Thoracic aorta (tissue), 2 donors: Measurements from ENCODE around the gene KRTAP5-11. TPM values are rescaled to one million over a fixed set of nuclear protein-coding genes. Genes with fewer than 3 reads are reported as not detected.
"Not testable (repeated sequence)": the region's sequence is repeated elsewhere in the genome, so short reads cannot be mapped to it uniquely, and the experiment has no call there.

ENCODE experiments used
- ATAC-seq: fragments of 150-250 bp; one replicate; pipeline ENCODE4 v1.8.0; 2017; ENCODE audit warnings: low read depth; ENCODE audit not compliant: insufficient number of reproducible peaks, low FRiP score
- DNase-seq: peaks from one replicate; pipeline ENCODE4 v3.0.0-alpha.2; 2020; ENCODE audit warnings: low spot score
- H3K27ac ChIP-seq, 2 donors: fragments of 200-600 bp; sonication (generic); 1 replicate in 1 of 2; 2 replicates in 1 of 2; pipeline ENCODE4 v1.5.1; 2016; ENCODE audit warnings: mild to moderate bottlenecking in 2 of 2, moderate library complexity in 2 of 2
- H3K27me3 ChIP-seq: fragments of 200-600 bp; sonication (generic); replicated peaks from 2 replicates; pipeline ENCODE4 v1.6.0; 2016; ENCODE audit warnings: mild to moderate bottlenecking; ENCODE audit not compliant: insufficient read depth
- H3K36me3 ChIP-seq: fragments of 200-600 bp; sonication (generic); one replicate; pipeline ENCODE4 v1.5.1; 2016
- H3K4me1 ChIP-seq, 2 donors: fragments of 200-600 bp; sonication (generic); 1 replicate in 1 of 2; 2 replicates in 1 of 2; pipeline versions ENCODE4 v1.5.1 to v1.6.0; 2016; ENCODE audit warnings: low read depth in 2 of 2, mild to moderate bottlenecking in 1 of 2; ENCODE audit not compliant: control insufficient read depth in 1 of 2
- H3K4me3 ChIP-seq: fragments of 200-600 bp; sonication (generic); 2 replicates; pipeline ENCODE4 v1.5.1; 2016; ENCODE audit warnings: mild to moderate bottlenecking
- H3K9me3 ChIP-seq: fragments of 200-600 bp; sonication (generic); 2 replicates; pipeline ENCODE4 v1.5.1; 2016
- total RNA-seq, 2 donors: library from RNA; depleted of rRNA; stranded (reverse); fragments of >200 nt; gene quantifications; one replicate each; pipeline versions ENCODE4 v1.1.0 to v1.2.3, GENCODE V29; 2016
- TF ChIP-seq, protein P1 (sequence below): fragments of 200-600 bp; sonication (generic); IDR thresholded peaks from one replicate; pipeline ENCODE4 v1.5.1; 2019; ENCODE audit warnings: antibody characterized with exemption

The KRTAP5-11 gene
- total RNA-seq, 2 donors from 2014 or later: not detected

DNA sequence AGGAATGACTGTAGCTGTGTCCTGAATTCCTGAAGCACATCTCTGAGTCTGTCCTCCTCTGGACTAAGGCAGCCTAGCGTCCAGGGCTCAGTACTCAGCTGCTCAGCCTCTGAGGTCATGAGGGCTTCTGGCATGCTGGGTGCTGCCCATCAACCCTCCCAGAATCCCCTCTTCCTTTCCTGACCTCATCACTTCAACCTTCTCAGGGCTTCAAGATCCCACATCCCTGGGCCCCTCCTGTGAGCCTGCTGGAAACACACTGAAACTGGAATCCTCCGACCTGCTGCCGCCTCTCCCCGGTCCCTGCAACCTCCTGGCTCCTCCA is 44.0 kb downstream of the KRTAP5-11 start:
- no peaks in the 10 kb centered on the region for H3K27me3 ChIP-seq
- no peak overlapping the region for H3K4me3 ChIP-seq
- no peaks in the 10 kb centered on the region for H3K9me3 ChIP-seq
- no peaks in the 10 kb centered on the region for H3K4me1 ChIP-seq
- H3K36me3 ChIP-seq: no peaks in the 10 kb centered on the region
- ATAC-seq: no peak
- no peak overlapping the region for H3K27ac ChIP-seq
- no peak for DNase-seq
- TF ChIP-seq, protein P1, sequence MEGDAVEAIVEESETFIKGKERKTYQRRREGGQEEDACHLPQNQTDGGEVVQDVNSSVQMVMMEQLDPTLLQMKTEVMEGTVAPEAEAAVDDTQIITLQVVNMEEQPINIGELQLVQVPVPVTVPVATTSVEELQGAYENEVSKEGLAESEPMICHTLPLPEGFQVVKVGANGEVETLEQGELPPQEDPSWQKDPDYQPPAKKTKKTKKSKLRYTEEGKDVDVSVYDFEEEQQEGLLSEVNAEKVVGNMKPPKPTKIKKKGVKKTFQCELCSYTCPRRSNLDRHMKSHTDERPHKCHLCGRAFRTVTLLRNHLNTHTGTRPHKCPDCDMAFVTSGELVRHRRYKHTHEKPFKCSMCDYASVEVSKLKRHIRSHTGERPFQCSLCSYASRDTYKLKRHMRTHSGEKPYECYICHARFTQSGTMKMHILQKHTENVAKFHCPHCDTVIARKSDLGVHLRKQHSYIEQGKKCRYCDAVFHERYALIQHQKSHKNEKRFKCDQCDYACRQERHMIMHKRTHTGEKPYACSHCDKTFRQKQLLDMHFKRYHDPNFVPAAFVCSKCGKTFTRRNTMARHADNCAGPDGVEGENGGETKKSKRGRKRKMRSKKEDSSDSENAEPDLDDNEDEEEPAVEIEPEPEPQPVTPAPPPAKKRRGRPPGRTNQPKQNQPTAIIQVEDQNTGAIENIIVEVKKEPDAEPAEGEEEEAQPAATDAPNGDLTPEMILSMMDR: no peak

DNA sequence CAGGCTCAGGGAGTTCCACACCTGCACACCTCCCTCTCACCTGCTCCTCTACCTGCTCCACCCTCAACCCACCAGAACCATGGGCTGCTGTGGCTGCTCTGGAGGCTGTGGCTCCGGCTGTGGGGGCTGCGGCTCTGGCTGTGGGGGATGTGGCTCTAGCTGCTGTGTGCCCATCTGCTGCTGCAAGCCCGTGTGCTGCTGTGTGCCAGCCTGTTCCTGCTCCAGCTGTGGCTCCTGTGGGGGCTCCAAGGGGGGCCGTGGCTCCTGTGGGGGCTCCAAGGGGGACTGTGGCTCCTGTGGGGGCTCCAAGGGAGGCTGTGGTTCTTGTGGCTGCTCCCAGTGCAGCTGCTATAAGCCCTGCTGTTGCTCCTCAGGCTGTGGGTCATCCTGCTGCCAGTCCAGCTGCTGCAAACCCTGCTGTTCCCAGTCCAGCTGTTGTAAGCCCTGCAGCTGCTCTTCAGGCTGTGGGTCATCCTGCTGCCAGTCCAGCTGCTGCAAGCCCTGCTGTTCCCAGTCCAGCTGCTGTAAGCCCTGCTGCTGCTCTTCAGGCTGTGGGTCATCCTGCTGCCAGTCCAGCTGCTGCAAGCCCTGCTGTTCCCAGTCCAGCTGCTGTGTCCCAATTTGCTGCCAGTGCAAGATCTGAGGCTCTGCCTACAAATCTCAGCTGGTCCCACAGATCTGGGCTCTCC is 44.6 kb downstream of the KRTAP5-11 start, which contains the start of gene KRTAP5-8:
Gene KRTAP5-8 (plus strand): TSS at position 49 of the 689 bp plus-strand sequence. CDS start 31 bp downstream, at position 80.
- H3K4me3 ChIP-seq, H3K9me3 ChIP-seq, H3K27me3 ChIP-seq, DNase-seq, H3K27ac ChIP-seq, H3K4me1 ChIP-seq, H3K36me3 ChIP-seq, ATAC-seq: not testable (repeated sequence)

DNA sequence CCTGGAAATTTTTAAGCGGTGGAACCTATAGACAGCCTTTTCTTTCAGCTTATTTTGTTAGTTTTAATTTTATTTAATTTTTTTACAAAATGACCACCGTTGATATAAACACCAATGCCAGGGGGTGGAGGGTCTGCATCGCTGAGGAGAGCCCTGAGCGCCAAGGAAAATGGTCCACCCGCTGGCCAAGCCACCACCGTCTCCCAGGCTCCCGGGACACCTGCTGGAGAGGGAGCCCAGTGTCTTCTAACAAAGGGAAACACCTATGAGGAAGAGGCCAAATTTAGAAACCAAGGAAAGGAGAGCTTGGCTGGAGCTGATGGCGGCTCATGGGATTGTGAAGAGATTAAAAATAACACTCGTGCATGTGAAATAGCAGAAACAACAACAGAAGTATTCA is 45.1 kb downstream of the KRTAP5-11 start:
- Histone ChIP-seq H3K27me3 (no peaks in the 10 kb centered on the region), H3K9me3 (no peaks in the 10 kb centered on the region), H3K4me3 (no peak overlapping the region), H3K36me3 (no peaks in the 10 kb centered on the region), H3K27ac (no peak overlapping the region), H3K4me1 (no peaks in the 10 kb centered on the region)
- DNase-seq: no peak
- TF ChIP-seq, protein P1: no peak
- ATAC-seq: no peak

DNA sequence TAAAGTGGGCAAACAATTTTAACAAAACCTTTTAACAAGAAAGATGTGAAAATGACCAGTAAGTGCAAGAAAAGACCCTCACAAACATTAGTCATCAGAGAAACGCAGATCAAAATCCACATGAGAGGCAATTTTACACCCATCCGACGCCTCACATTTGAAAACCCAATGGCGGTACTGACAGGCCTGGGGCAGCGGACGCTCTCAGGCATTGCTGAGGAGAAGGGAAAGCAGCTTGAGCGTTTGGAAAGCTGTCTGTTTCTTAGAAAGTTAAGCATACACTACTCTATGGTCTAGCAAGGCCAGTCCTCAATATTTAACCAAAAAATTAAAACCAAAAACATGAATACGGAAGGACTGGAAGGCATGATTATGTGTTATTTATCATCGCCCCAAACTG is 46.9 kb downstream of the KRTAP5-11 start:
- no peak overlapping the region for H3K4me3 ChIP-seq
- no peaks in the 10 kb centered on the region for H3K27me3 ChIP-seq
- DNase-seq (no peak), ATAC-seq (no peak)
- no peaks in the 10 kb centered on the region for H3K9me3 ChIP-seq
- H3K4me1 ChIP-seq: no peaks in the 10 kb centered on the region
- no peak overlapping the region for H3K27ac ChIP-seq
- H3K36me3 ChIP-seq: no peaks in the 10 kb centered on the region
- TF ChIP-seq, protein P1: no peak

DNA sequence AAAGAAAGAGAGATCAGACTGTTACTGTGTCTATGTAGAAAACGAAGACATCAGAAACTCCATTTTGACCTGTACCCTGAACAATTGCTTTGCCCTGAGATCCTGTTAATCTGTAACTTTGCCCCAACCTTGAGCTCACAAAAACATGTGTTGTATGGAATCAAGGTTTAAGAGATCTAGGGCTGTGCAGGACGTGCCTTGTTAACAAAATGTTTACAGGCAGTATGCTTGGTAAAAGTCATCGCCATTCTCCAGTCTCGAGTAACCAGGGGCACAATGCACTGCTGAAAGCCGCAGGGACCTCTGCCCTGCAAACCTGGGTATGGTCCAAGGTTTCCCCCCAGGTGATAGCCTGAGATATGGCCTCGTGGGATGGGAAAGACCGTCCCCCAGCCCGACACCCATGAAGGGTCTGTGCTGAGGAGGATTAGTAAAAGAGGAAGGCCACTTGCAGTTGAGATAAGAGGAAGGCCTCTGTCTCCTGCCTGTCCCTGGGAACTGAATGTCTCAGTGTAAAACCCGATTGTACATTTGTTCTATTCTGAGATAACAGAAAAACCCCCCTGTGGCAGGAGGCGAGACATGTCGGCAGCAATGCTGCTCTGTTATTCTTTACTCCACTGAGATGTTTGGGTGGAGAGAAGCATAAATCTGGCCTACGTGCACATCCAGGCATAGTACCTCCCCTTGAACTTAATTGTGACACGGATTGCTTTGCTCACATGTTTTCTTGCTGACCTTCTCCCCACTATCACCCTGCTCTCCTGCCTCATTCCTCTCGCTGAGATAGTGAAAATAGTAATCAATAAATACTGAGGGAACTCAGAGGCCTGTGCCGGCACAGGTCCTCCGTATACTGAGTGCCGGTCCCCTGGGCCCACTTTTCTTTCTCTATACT is 47.7 kb downstream of the KRTAP5-11 start:
- H3K9me3 ChIP-seq, DNase-seq, ATAC-seq: not testable (repeated sequence)

DNA sequence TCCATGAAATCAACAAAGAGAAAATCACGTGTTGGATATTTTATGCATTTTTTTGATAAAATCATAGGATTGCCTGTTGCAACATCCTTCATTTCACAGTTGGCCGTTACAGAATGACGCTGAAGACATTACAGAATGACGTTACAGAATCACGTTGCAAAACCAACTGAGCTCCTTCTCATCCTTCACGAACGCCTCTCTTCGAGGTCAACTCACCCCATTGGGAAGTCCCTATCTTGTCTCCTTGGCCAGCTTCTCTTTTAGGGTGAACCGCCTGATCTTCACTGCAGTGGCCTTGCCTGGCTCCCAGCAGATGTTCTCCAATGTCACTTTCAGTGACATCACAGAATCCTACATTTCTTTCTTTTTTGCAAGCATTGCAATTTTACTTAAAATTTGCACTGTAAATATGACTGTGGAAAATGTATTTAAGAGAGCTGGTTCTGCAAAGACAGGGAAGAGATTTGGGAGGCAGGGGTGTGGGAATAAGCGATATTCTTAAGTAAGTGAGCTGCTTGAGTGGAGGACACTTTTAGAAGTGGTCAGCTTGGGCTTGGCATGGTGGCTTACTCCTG is 50.6 kb downstream of the KRTAP5-11 start:
- H3K36me3 ChIP-seq: no peaks in the 10 kb centered on the region
- ATAC-seq: no peak
- no peaks in the 10 kb centered on the region for H3K27me3 ChIP-seq
- H3K9me3 ChIP-seq: no peaks in the 10 kb centered on the region
- H3K27ac ChIP-seq: no peak overlapping the region
- TF ChIP-seq, protein P1: no peak
- no peaks in the 10 kb centered on the region for H3K4me1 ChIP-seq
- no peak for DNase-seq
- no peak overlapping the region for H3K4me3 ChIP-seq

More for the DNA sequence above, 47.7 kb downstream of the KRTAP5-11 start:
- H3K27me3 ChIP-seq, H3K36me3 ChIP-seq, H3K4me1 ChIP-seq, H3K4me3 ChIP-seq, H3K27ac ChIP-seq: not testable (repeated sequence)
